SU-DHL-6 (cell line): ENCODE results near the gene CUL9.

Experiments
- H2AFZ ChIP-seq: fragments of 200-600 bp; sonication (generic); 2 replicates; pipeline ENCODE4 v1.6.1; 2014; ENCODE audit warnings: low read depth, mild to moderate bottlenecking, moderate library complexity, mixed read lengths, antibody characterized with exemption, low read length; ENCODE audit not compliant: severe bottlenecking
- H3F3A ChIP-seq: fragments of 200-600 bp; shearing (Covaris generic); 2 replicates; pipeline ENCODE4 v1.6.0; 2016; ENCODE audit warnings: antibody characterized with exemption, mild to moderate bottlenecking; ENCODE audit not compliant: insufficient read depth
- H3K27ac ChIP-seq: fragments of 200-600 bp; sonication (generic); 2 replicates; pipeline ENCODE4 v1.5.1; 2016; ENCODE audit warnings: low read depth, mild to moderate bottlenecking, low read length, moderate library complexity, mixed read lengths
- H3K27me3 ChIP-seq: fragments of 200-600 bp; sonication (generic), shearing (Covaris generic); 2 replicates; pipeline ENCODE4 v1.6.0; 2014; ENCODE audit warnings: mild to moderate bottlenecking, low read length
- H3K36me3 ChIP-seq: fragments of 200-600 bp; sonication (generic); 2 replicates; pipeline ENCODE4 v1.6.1; 2014; ENCODE audit warnings: mild to moderate bottlenecking, low read length, mixed read lengths
- H3K4me2 ChIP-seq: fragments of 300-600, 200-600 bp; shearing (Covaris generic), sonication (generic); 2 replicates; pipeline ENCODE4 v1.6.0; 2014; ENCODE audit warnings: low read length, low read depth, mild to moderate bottlenecking; ENCODE audit not compliant: poor library complexity, severe bottlenecking
- H3K4me3 ChIP-seq: fragments of 200-600 bp; sonication (generic); 2 replicates; pipeline ENCODE4 v1.5.1; 2014; ENCODE audit warnings: antibody characterized with exemption, low read length, mild to moderate bottlenecking, mixed read lengths; ENCODE audit not compliant: insufficient read depth, poor library complexity, severe bottlenecking
- H3K79me2 ChIP-seq: fragments of 200-600 bp; sonication (generic); 2 replicates; pipeline ENCODE4 v1.6.1; 2014; ENCODE audit warnings: mild to moderate bottlenecking, low read length, moderate library complexity; ENCODE audit not compliant: insufficient read depth
- H3K9ac ChIP-seq: fragments of 200-600 bp; sonication (generic); 2 replicates; pipeline ENCODE4 v1.7.0; 2014; ENCODE audit warnings: mild to moderate bottlenecking, low read length
- H3K9me2 ChIP-seq: fragments of 200-600 bp; sonication (generic); replicated peaks from 2 replicates; pipeline ENCODE4 v1.6.1; 2014; ENCODE audit warnings: low read length; ENCODE audit not compliant: insufficient read depth
- H3K9me3 ChIP-seq: fragments of 200-600 bp; sonication (generic); 2 replicates; pipeline ENCODE4 v1.6.1; 2014; ENCODE audit warnings: low read length, mixed read lengths; ENCODE audit not compliant: insufficient read depth
- H4K20me1 ChIP-seq: fragments of 200-600 bp; sonication (generic); 2 replicates; pipeline ENCODE4 v1.6.1; 2014; ENCODE audit warnings: low read depth, mild to moderate bottlenecking, antibody characterized with exemption, low read length, moderate library complexity, mixed read lengths
- CTCF ChIP-seq: fragments of 200-600 bp; sonication (generic); IDR thresholded peaks from one replicate; pipeline ENCODE4 v1.5.1; 2017; ENCODE audit warnings: antibody characterized with exemption, mild to moderate bottlenecking, low read length, moderate library complexity; ENCODE audit not compliant: insufficient read depth, poor library complexity, severe bottlenecking
- EZH2phosphoT487 ChIP-seq: fragments of 200-600 bp; sonication (generic), shearing (Covaris generic); conservative IDR thresholded peaks from 2 replicates; pipeline ENCODE4 v1.6.1; 2018; ENCODE audit warnings: mild to moderate bottlenecking, antibody characterized with exemption, low read length, moderate library complexity, mixed read lengths

Gene CUL9

GRCh38 chr6:43186706-43187105 lies 4.7 kb downstream of the CUL9 start:
- Histone ChIP-seq H3K79me2 (peaks cover 12% of the 10 kb centered on the region), H3K36me3 (peaks cover 10% of the 10 kb centered on the region; the same call in 1 of the 2 replicates), H3K4me2 (no peak overlapping the region), H3K27ac (no peak overlapping the region), H3K27me3 (no peaks in the 10 kb centered on the region), H2AFZ (no peak overlapping the region), H3K9me2 (no peaks in the 10 kb centered on the region), H3K4me3 (no peak overlapping the region), H3F3A (peaks cover 13% of the 10 kb centered on the region), H3K9me3 (no peaks in the 10 kb centered on the region), H4K20me1 (no peaks in the 10 kb centered on the region), H3K9ac (no peak overlapping the region)
- no peak for TF ChIP-seq EZH2phosphoT487
- no peak for TF ChIP-seq CTCF

GRCh38 chr6:43187821-43188220 lies 5.8 kb downstream of the CUL9 start:
- H3K9me3 ChIP-seq, result no peaks in the 10 kb centered on the region
- H3K36me3 ChIP-seq, result peaks cover 10% of the 10 kb centered on the region; the same call in 1 of the 2 replicates
- H4K20me1 ChIP-seq, result no peaks in the 10 kb centered on the region
- no peaks in the 10 kb centered on the region for H3K27me3 ChIP-seq
- TF ChIP-seq EZH2phosphoT487, result no peak
- TF ChIP-seq CTCF, result no peak
- peaks cover 6% of the 10 kb centered on the region for H3K79me2 ChIP-seq
- peaks cover 12% of the 10 kb centered on the region; the same call in 1 of the 2 replicates for H3F3A ChIP-seq
- H3K27ac ChIP-seq, result no peak overlapping the region
- H3K4me2 ChIP-seq, result no peak overlapping the region
- no peak overlapping the region for H3K9ac ChIP-seq
- no peak overlapping the region for H2AFZ ChIP-seq
- no peaks in the 10 kb centered on the region for H3K9me2 ChIP-seq
- no peak overlapping the region for H3K4me3 ChIP-seq

- no peak for TF ChIP-seq CTCF
- no peak for TF ChIP-seq EZH2phosphoT487
- Histone ChIP-seq H3F3A (peaks cover 12% of the 10 kb centered on the region; the same call in 1 of the 2 replicates), H3K36me3 (peaks cover 10% of the 10 kb centered on the region; the same call in 1 of the 2 replicates)
Observed at GRCh38 chr6:43188426-43188825, 6.4 kb downstream of the CUL9 start.

More at GRCh38 chr6:43188426-43188825, 6.4 kb downstream of the CUL9 start:
- no peak overlapping the region for H3K9ac ChIP-seq
- H3K27ac ChIP-seq, result no peak overlapping the region
- no peaks in the 10 kb centered on the region for H3K9me3 ChIP-seq
- no peaks in the 10 kb centered on the region for H3K27me3 ChIP-seq
- H3K9me2 ChIP-seq, result no peaks in the 10 kb centered on the region
- no peak overlapping the region for H2AFZ ChIP-seq
- H3K4me3 ChIP-seq, result no peak overlapping the region
- no peak overlapping the region for H3K4me2 ChIP-seq
- H4K20me1 ChIP-seq, result no peaks in the 10 kb centered on the region
- H3K79me2 ChIP-seq, result no peaks in the 10 kb centered on the region
